PFSK-1 (cell line): Measurements from ENCODE around the gene YPEL1.

Experiments used
- FOXP2 ChIP-seq: optimal IDR thresholded peaks from 2 replicates; pipeline ENCODE3; 2011; ENCODE audit warnings: borderline replicate concordance, control low read depth, inconsistent platforms; ENCODE audit not compliant: insufficient read depth; ENCODE audit errors: extremely low read length, extremely low read depth
- POLR2AphosphoS5 ChIP-seq: IDR thresholded peaks from 2 replicates; pipeline ENCODE4 v1.6.1; 2012; ENCODE audit warnings: low read depth, mild to moderate bottlenecking, control low read depth, low read length, moderate library complexity
- REST ChIP-seq, 2 experiments: IDR thresholded peaks; 2 replicates each; pipeline versions ENCODE4 v1.6.1 to v1.8.0; 2011 to 2012; ENCODE audit warnings: low read depth in 2 of 2, low read length in 2 of 2, control low read depth in 1 of 2, inconsistent platforms in 1 of 2, mild to moderate bottlenecking in 1 of 2, moderate library complexity in 1 of 2; ENCODE audit not compliant: insufficient read depth in 1 of 2
- SIN3A ChIP-seq: IDR thresholded peaks from 2 replicates; pipeline ENCODE4 v1.6.1; 2012; ENCODE audit warnings: mild to moderate bottlenecking, low read length, moderate library complexity, borderline replicate concordance; ENCODE audit not compliant: insufficient read depth
- TAF1 ChIP-seq: IDR thresholded peaks from 2 replicates; pipeline ENCODE4 v1.6.1; 2012; ENCODE audit warnings: low read length, control low read depth, borderline replicate concordance; ENCODE audit not compliant: insufficient read depth

GRCh38 chr22:21713428-21714058, 22.1 kb downstream of the YPEL1 start:
- TF ChIP-seq POLR2AphosphoS5 (no peak), REST (IDR thresholded peaks at IDR 0.05; ENCODE audit: insufficient read depth in 1 of 2, low read depth in 2 of 2, low read length in 2 of 2) (no peak), SIN3A (no peak), TAF1 (no peak), FOXP2 (no peak)
